SK-N-SH treated with all-trans-retinoic acid at 6 μM for 48 hours (cell line): Measurements from ENCODE around the gene TNP2.

Experiments
- ATAC-seq: fragments of 200-7000 bp; cut with Tn5 transposase; 3 replicates; pipeline ENCODE4 v1.9.1; 2020; ENCODE audit warnings: mild to moderate bottlenecking, moderate library complexity
- BACH2 ChIP-seq: fragments of 250-450 bp; sonication (Bioruptor Pico); IDR thresholded peaks from 2 replicates; pipeline ENCODE4 v1.9.0; 2021; ENCODE audit warnings: mild to moderate bottlenecking, borderline replicate concordance
- CSDC2 ChIP-seq: fragments of 250-450 bp; sonication (Bioruptor Pico); IDR thresholded peaks from 2 replicates; pipeline ENCODE4 v1.5.0; 2020; ENCODE audit warnings: mild to moderate bottlenecking, moderate library complexity
- ESRRG ChIP-seq: fragments of 250-450 bp; sonication (Bioruptor Pico); IDR thresholded peaks from 2 replicates; pipeline ENCODE4 v1.6.1; 2021; ENCODE audit warnings: mild to moderate bottlenecking
- GLIS3 ChIP-seq: fragments of 250-450 bp; sonication (Bioruptor Pico); IDR thresholded peaks from 2 replicates; pipeline ENCODE4 v1.5.0; 2020; ENCODE audit warnings: mild to moderate bottlenecking, moderate library complexity
- ISL1 ChIP-seq: fragments of 250-450 bp; sonication (Bioruptor Pico); IDR thresholded peaks from 2 replicates; pipeline ENCODE4 v2.1.2; 2022; ENCODE audit warnings: mild to moderate bottlenecking, moderate library complexity
- RARB ChIP-seq: fragments of 250-450 bp; sonication (Bioruptor Pico); IDR thresholded peaks from 2 replicates; pipeline ENCODE4 v1.8.0; 2021; ENCODE audit warnings: mild to moderate bottlenecking, moderate library complexity
- SNAI2 ChIP-seq: fragments of 250-450 bp; sonication (Bioruptor Pico); IDR thresholded peaks from 2 replicates; pipeline ENCODE4 v1.5.0; 2020; ENCODE audit warnings: mild to moderate bottlenecking, moderate library complexity
- TCF4 ChIP-seq: fragments of 250-450 bp; sonication (Bioruptor Pico); IDR thresholded peaks from 2 replicates; pipeline ENCODE4 v1.8.0; 2021; ENCODE audit warnings: mild to moderate bottlenecking, moderate library complexity, borderline replicate concordance
- ZC3H10 ChIP-seq: fragments of 250-450 bp; sonication (Bioruptor Pico); IDR thresholded peaks from 2 replicates; pipeline ENCODE4 v1.5.1; 2021; ENCODE audit warnings: mild to moderate bottlenecking, moderate library complexity
- ZFP3 ChIP-seq: fragments of 250-450 bp; sonication (Bioruptor Pico); IDR thresholded peaks from 2 replicates; pipeline ENCODE4 v1.5.0; 2020; ENCODE audit warnings: mild to moderate bottlenecking, moderate library complexity
- ZFP30 ChIP-seq: fragments of 450-650 bp; formaldehyde crosslinking; IDR thresholded peaks from 2 replicates; pipeline ENCODE4 v1.5.0; 2022; ENCODE audit warnings: mild to moderate bottlenecking, moderate library complexity
- ZNF565 ChIP-seq: fragments of 450-650 bp; formaldehyde crosslinking; conservative IDR thresholded peaks from 2 replicates; pipeline ENCODE4 v1.5.0; 2020; ENCODE audit warnings: low read depth, mild to moderate bottlenecking, moderate library complexity
- ZNF70 ChIP-seq: fragments of 450-650 bp; formaldehyde crosslinking; IDR thresholded peaks from 2 replicates; pipeline ENCODE4 v1.5.0; 2020; ENCODE audit warnings: mild to moderate bottlenecking, moderate library complexity
- ZNF8 ChIP-seq: fragments of 450-650 bp; formaldehyde crosslinking; IDR thresholded peaks from 2 replicates; pipeline ENCODE4 v1.5.0; 2020; ENCODE audit warnings: mild to moderate bottlenecking, moderate library complexity
- TF ChIP-seq, protein P1 (sequence below): fragments of 250-450 bp; sonication (Bioruptor Pico); IDR thresholded peaks from 2 replicates; pipeline ENCODE4 v1.8.0; 2020; ENCODE audit warnings: mild to moderate bottlenecking, moderate library complexity, borderline replicate concordance
- TF ChIP-seq, protein P2 (sequence below): fragments of 250-450 bp; sonication (Bioruptor Pico); IDR thresholded peaks from 2 replicates; pipeline ENCODE4 v1.5.1; 2020; ENCODE audit warnings: low read depth, mild to moderate bottlenecking, moderate library complexity
- TF ChIP-seq, protein P3 (sequence below): fragments of 250-450 bp; sonication (Bioruptor Pico); IDR thresholded peaks from 2 replicates; pipeline ENCODE4 v1.5.0; 2020; ENCODE audit warnings: mild to moderate bottlenecking, moderate library complexity
- TF ChIP-seq, protein P4 (sequence below): fragments of 250-450 bp; sonication (Bioruptor Pico); IDR thresholded peaks from 2 replicates; pipeline ENCODE4 v1.5.1; 2021; ENCODE audit warnings: mild to moderate bottlenecking, moderate library complexity

TNP2 gene

DNA sequence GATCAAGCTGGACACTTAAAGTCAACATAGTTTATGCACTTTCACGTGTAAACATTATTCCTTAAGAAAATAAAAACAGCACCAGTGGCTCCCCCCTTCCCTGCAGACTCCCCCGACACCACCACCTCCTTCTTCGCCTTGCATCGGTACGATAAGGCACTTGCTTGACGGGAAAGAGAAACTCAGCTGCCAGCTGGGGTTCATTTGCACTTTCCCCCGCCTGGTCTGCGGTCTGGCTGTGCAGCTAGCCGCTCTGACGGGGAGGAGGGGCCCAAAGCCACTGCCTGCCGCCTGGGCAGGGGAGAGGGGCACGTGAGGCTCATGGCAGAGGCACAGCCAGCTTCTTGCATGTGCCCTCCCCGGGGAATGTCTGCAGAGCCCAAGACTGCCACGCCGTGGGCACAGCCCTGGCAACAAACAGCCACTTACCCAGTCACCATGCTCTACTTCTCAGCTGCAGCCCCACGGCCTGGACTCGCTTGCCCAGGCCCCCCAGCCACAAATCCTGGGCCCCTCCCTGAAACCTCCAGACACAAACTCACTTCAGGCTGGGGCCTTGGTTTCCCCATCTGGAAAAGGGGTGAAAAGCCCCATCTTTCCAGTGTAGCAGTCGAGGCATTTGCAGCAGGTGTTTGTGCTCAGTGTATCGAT is 28.5 kb upstream of the TNP2 start:
- peak; percentile 93 for ATAC-seq

DNA sequence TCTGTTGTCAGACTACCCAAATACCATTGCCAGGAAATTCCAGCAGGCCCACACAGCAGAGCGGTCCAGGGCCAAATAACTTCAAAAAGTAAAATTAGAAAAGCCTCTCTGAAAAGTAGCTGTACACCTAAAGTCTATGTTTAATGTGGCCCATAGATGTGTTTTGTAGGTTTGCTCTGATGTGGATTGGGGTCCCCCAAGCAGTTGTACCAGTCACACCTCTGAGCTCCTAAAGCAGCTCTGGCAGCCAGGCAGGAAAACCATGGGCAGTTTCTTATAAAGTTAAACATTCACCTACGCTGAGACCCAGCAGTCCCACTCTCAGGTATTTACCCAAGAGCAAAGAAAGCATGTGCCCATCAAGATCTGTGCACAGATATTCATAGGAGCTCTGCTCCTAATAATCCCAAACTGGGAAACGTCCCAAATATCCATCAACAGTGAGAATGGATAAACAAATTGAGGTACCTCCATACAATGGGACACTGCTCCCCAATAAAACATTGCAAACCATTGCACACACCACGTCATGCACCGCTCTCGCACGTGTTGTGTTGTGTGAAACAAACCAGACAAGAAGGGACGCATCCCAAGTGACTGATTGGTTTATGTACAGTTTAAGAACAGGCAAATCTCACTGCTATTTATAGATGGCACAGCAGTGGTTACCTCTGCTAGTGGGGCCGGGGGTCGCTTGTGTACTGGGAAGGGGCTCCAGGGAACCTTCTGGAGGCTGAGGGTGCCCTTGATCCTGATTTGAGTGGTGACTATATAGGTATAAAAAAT is 27.8 kb upstream of the TNP2 start:
- peak; percentile 36 for ATAC-seq

More for the DNA sequence above, 28.5 kb upstream of the TNP2 start:
- TF ChIP-seq, protein P1, sequence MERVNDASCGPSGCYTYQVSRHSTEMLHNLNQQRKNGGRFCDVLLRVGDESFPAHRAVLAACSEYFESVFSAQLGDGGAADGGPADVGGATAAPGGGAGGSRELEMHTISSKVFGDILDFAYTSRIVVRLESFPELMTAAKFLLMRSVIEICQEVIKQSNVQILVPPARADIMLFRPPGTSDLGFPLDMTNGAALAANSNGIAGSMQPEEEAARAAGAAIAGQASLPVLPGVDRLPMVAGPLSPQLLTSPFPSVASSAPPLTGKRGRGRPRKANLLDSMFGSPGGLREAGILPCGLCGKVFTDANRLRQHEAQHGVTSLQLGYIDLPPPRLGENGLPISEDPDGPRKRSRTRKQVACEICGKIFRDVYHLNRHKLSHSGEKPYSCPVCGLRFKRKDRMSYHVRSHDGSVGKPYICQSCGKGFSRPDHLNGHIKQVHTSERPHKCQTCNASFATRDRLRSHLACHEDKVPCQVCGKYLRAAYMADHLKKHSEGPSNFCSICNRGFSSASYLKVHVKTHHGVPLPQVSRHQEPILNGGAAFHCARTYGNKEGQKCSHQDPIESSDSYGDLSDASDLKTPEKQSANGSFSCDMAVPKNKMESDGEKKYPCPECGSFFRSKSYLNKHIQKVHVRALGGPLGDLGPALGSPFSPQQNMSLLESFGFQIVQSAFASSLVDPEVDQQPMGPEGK (CRISPR knock-in tag), result peak; percentile 69; the same call in 1 of the 2 replicates
- TF ChIP-seq TCF4 (CRISPR knock-in tag) (peak; percentile 17; the same call in 1 of the 2 replicates), ZNF565 (CRISPR knock-in tag) (no peak)

DNA sequence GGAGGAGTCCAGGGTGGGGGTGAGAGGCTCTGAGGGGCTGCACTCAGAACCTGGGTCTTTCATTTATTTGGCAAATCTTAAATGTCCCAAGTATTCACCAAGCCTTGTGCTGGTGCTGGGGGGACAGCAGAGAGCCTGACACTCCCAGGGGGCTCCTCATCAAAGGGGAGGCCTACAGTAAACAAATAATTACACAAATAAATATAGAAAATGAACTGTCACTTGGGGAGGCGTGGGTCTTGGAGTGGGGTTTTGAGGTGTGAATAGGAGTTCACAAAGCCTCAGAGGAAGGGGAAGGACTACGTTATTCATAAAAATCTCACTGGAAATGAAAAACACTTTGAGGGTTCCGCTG is 27.2 kb upstream of the TNP2 start:
- TF ChIP-seq ZFP3 (CRISPR knock-in tag), result peak; percentile 99
- no peak for TF ChIP-seq ZFP30
- TF ChIP-seq SNAI2, result no peak
- no peak for TF ChIP-seq ESRRG (CRISPR knock-in tag)
- ATAC-seq, result no peak

More for the DNA sequence above, 27.8 kb upstream of the TNP2 start:
- TF ChIP-seq ZFP30 (no peak), ZFP3 (CRISPR knock-in tag) (no peak), GLIS3 (no peak), ZNF70 (CRISPR knock-in tag) (no peak), BACH2 (no peak)
- TF ChIP-seq, protein P2, sequence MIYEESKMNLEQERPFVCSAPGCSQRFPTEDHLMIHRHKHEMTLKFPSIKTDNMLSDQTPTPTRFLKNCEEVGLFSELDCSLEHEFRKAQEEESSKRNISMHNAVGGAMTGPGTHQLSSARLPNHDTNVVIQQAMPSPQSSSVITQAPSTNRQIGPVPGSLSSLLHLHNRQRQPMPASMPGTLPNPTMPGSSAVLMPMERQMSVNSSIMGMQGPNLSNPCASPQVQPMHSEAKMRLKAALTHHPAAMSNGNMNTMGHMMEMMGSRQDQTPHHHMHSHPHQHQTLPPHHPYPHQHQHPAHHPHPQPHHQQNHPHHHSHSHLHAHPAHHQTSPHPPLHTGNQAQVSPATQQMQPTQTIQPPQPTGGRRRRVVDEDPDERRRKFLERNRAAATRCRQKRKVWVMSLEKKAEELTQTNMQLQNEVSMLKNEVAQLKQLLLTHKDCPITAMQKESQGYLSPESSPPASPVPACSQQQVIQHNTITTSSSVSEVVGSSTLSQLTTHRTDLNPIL, result no peak
- TF ChIP-seq, protein P3, sequence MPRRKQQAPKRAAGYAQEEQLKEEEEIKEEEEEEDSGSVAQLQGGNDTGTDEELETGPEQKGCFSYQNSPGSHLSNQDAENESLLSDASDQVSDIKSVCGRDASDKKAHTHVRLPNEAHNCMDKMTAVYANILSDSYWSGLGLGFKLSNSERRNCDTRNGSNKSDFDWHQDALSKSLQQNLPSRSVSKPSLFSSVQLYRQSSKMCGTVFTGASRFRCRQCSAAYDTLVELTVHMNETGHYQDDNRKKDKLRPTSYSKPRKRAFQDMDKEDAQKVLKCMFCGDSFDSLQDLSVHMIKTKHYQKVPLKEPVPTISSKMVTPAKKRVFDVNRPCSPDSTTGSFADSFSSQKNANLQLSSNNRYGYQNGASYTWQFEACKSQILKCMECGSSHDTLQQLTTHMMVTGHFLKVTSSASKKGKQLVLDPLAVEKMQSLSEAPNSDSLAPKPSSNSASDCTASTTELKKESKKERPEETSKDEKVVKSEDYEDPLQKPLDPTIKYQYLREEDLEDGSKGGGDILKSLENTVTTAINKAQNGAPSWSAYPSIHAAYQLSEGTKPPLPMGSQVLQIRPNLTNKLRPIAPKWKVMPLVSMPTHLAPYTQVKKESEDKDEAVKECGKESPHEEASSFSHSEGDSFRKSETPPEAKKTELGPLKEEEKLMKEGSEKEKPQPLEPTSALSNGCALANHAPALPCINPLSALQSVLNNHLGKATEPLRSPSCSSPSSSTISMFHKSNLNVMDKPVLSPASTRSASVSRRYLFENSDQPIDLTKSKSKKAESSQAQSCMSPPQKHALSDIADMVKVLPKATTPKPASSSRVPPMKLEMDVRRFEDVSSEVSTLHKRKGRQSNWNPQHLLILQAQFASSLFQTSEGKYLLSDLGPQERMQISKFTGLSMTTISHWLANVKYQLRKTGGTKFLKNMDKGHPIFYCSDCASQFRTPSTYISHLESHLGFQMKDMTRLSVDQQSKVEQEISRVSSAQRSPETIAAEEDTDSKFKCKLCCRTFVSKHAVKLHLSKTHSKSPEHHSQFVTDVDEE (CRISPR knock-in tag), result no peak
- TF ChIP-seq, protein P1 (CRISPR knock-in tag), result no peak
- TF ChIP-seq, all 23 proteins: peak for 0

DNA sequence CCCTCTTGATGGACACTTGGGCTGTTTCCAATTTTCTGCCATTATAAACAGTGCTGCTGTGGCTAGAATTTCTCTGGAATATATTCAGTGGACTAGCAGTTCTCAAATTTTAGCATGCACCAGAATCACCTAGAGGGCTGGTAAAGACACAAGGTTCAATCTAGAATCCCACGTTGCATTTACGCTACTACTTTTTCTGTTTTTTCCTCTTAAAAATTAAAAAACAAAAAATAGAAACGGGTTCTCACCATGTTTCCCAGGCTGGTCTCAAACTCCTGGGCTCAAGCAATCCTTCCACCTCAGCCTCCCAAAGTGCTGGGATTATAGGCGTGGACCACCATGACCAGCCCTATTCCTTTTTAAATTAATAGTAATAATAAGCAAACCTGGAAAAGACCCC is 26.5 kb upstream of the TNP2 start:
- ATAC-seq, result no peak
- TF ChIP-seq ISL1 (CRISPR knock-in tag) (no peak), SNAI2 (no peak), ZNF8 (no peak), RARB (CRISPR knock-in tag) (no peak), ZNF70 (CRISPR knock-in tag) (no peak), CSDC2 (CRISPR knock-in tag) (no peak), TCF4 (CRISPR knock-in tag) (no peak), ZC3H10 (CRISPR knock-in tag) (no peak), ZFP30 (no peak), ZFP3 (CRISPR knock-in tag) (no peak), ZNF565 (CRISPR knock-in tag) (no peak), ESRRG (CRISPR knock-in tag) (no peak)
- TF ChIP-seq, protein P1 (CRISPR knock-in tag), result no peak
- TF ChIP-seq, protein P2, result no peak
- TF ChIP-seq, protein P4, sequence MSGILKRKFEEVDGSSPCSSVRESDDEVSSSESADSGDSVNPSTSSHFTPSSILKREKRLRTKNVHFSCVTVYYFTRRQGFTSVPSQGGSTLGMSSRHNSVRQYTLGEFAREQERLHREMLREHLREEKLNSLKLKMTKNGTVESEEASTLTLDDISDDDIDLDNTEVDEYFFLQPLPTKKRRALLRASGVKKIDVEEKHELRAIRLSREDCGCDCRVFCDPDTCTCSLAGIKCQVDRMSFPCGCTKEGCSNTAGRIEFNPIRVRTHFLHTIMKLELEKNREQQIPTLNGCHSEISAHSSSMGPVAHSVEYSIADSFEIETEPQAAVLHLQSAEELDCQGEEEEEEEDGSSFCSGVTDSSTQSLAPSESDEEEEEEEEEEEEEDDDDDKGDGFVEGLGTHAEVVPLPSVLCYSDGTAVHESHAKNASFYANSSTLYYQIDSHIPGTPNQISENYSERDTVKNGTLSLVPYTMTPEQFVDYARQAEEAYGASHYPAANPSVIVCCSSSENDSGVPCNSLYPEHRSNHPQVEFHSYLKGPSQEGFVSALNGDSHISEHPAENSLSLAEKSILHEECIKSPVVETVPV (CRISPR knock-in tag), result no peak
